ENCODE results near the gene PALMD. TPM values are rescaled to one million over a fixed set of nuclear protein-coding genes. Genes with fewer than 3 reads are reported as not detected.
A peak's percentile ranks its signal among the peaks of the same experiment; 100 is the strongest.

The PALMD gene
- polyA plus RNA-seq, 1 of the 3 experiments (the other 2 are of a cell fraction): 1.8 TPM

- Histone ChIP-seq H4K20me1 (ENCODE audit: insufficient read depth) (no peaks in the 10 kb centered on the region), H3K4me1 (ENCODE audit: control insufficient read depth in 1 of 2, insufficient read depth in 2 of 2, low read depth in 1 of 2, low read length in 1 of 2) (peaks cover 0 to 17% of the 10 kb centered on the region in 2 experiments; a peak in 1 of 4 replicates), H3K9ac (no peak overlapping the region), H3K79me2 (ENCODE audit: insufficient read depth) (no peaks in the 10 kb centered on the region), H2AFZ (ENCODE audit: low read depth) (no peak overlapping the region), H3K4me3 (ENCODE audit: low read depth in 2 of 2, low read length in 1 of 2) (no peak overlapping the region), H3K36me3 (replicated peaks in 1 of 2; ENCODE audit: control insufficient read depth in 1 of 2, insufficient read depth in 2 of 2, low read length in 1 of 2) (no peaks in the 10 kb centered on the region), H3F3A (replicated peaks; ENCODE audit: insufficient read depth) (peaks cover 14% of the 10 kb centered on the region), H3K27ac (ENCODE audit: low read depth in 2 of 2, low read length in 1 of 2) (peak overlapping the region in 1 of 2 experiments; percentile 71; a peak in 1 of 4 replicates), H3K9me3 (no peaks in the 10 kb centered on the region), H3K9me2 (no peaks in the 10 kb centered on the region), H3K27me3 (ENCODE audit: insufficient read depth) (no peaks in the 10 kb centered on the region), H3K4me2 (no peak overlapping the region)
- ChIA-PET POLR2A (no interaction called here), CTCF (interaction anchor here (1.1 kb wide), 1 partner anchor 81 kb away, joined by 3 read pairs; no protein-coding TSS in a partner anchor)
- TF ChIP-seq ZBTB33 (IDR thresholded peaks at IDR 0.05; ENCODE audit: borderline replicate concordance, low read depth) (no peak), MXI1 (IDR thresholded peaks at IDR 0.05; ENCODE audit: low read depth, low read length) (no peak), FOXM1 (IDR thresholded peaks at IDR 0.05; ENCODE audit: low read depth) (no peak), FOXJ3 (CRISPR knock-in tag; IDR thresholded peaks at IDR 0.05) (no peak), NFIC (IDR thresholded peaks at IDR 0.05; ENCODE audit: borderline replicate concordance) (no peak), GATA2 (CRISPR knock-in tag; IDR thresholded peaks at IDR 0.05) (no peak), MEF2A (IDR thresholded peaks at IDR 0.05; ENCODE audit: borderline replicate concordance, low read depth) (no peak), YY1 (IDR thresholded peaks at IDR 0.05; ENCODE audit: low read depth) (no peak), TEAD4 (IDR thresholded peaks at IDR 0.05; ENCODE audit: borderline replicate concordance, insufficient read depth) (no peak), RXRA (IDR thresholded peaks at IDR 0.05; ENCODE audit: borderline replicate concordance, low read depth) (no peak), POLR2AphosphoS5 (IDR thresholded peaks at IDR 0.05; ENCODE audit: low read depth, low read length) (no peak), JUND (IDR thresholded peaks at IDR 0.05) (no peak), EZH2phosphoT487 (IDR thresholded peaks at IDR 0.05; ENCODE audit: borderline replicate concordance, low read depth) (no peak), USF1 (IDR thresholded peaks at IDR 0.05; ENCODE audit: borderline replicate concordance, low read depth) (no peak), RCOR1 (IDR thresholded peaks at IDR 0.05; ENCODE audit: low read length) (no peak), SIN3A (IDR thresholded peaks at IDR 0.05; ENCODE audit: borderline replicate concordance, low read depth, low read length) (no peak), NRF1 (IDR thresholded peaks at IDR 0.05; ENCODE audit: low read depth, low read length) (no peak)
- TF ChIP-seq, protein P1, sequence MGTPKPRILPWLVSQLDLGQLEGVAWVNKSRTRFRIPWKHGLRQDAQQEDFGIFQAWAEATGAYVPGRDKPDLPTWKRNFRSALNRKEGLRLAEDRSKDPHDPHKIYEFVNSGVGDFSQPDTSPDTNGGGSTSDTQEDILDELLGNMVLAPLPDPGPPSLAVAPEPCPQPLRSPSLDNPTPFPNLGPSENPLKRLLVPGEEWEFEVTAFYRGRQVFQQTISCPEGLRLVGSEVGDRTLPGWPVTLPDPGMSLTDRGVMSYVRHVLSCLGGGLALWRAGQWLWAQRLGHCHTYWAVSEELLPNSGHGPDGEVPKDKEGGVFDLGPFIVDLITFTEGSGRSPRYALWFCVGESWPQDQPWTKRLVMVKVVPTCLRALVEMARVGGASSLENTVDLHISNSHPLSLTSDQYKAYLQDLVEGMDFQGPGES (IDR thresholded peaks at IDR 0.05; ENCODE audit: low read depth, low read length): no peak
- no peak for DNase-seq
Observed at GRCh38 chr1:99614728-99615127, 31.2 kb upstream of the PALMD start.
